Caco-2 (cell line): ENCODE measurements around the gene DMRTC1B. TPM values are rescaled to one million over a fixed set of nuclear protein-coding genes. Genes with fewer than 3 reads are reported as not detected.
"Not testable (repeated sequence)": the region's sequence is repeated elsewhere in the genome, so short reads cannot be mapped to it uniquely, and the experiment has no call there.

Experiments
- BruUV-seq: library from RNA; stranded (reverse); fragments of 400-500 nt; replicated peaks from 2 replicates; lab custom pipeline; 2021; lab: Mats Ljungman, UMichigan
- CTCF ChIA-PET: fragments of 300-600 bp; sonication (Branson Sonifier 250); formaldehyde crosslinking; loops from one replicate; lab custom pipeline; 2022; ENCODE audit warnings: antibody characterized with exemption; lab: Charles Lee
- POLR2A ChIA-PET: fragments of 300-600 bp; sonication (Branson Sonifier 250); formaldehyde crosslinking; loops from one replicate; lab custom pipeline; 2022; ENCODE audit warnings: antibody characterized with exemption; lab: Charles Lee
- DNase-seq, 2 experiments: peaks; one replicate each; pipeline versions ENCODE4 v3.0.0 to v3.0.0-alpha.2; 2020 to 2022
- H3K27me3 ChIP-seq: replicated peaks from 2 replicates; pipeline ENCODE4 v1.6.0; 2011; ENCODE audit warnings: low read length; ENCODE audit not compliant: control insufficient read depth, insufficient read depth
- H3K36me3 ChIP-seq: 2 replicates; pipeline ENCODE4 v1.5.1; 2011; ENCODE audit warnings: low read length; ENCODE audit not compliant: control insufficient read depth, insufficient read depth
- H3K4me1 ChIP-seq: fragments of 250-450 bp; sonication (Bioruptor Pico); 2 replicates; pipeline ENCODE4 v1.5.1; 2020; ENCODE audit warnings: mild to moderate bottlenecking
- H3K4me3 ChIP-seq: 2 replicates; pipeline ENCODE4 v1.5.1; 2011; ENCODE audit warnings: low read depth, mild to moderate bottlenecking, control low read depth, low read length
- H3K9me3 ChIP-seq: fragments of 250-450 bp; sonication (Bioruptor Pico); 2 replicates; pipeline ENCODE4 v1.5.1; 2020; ENCODE audit warnings: mild to moderate bottlenecking, moderate library complexity
- H3K27ac Mint-ChIP-seq: one replicate; pipeline ENCODE4 v1.8.0; 2022; ENCODE audit warnings: mixed read lengths; ENCODE audit not compliant: unreplicated experiment
- H3K27me3 Mint-ChIP-seq: one replicate; pipeline ENCODE4 v1.8.0; 2022; ENCODE audit warnings: mixed read lengths; ENCODE audit not compliant: insufficient read depth, unreplicated experiment
- H3K36me3 Mint-ChIP-seq: one replicate; pipeline ENCODE4 v1.8.0; 2022; ENCODE audit warnings: mild to moderate bottlenecking, mixed read lengths; ENCODE audit not compliant: insufficient read depth, unreplicated experiment
- H3K4me1 Mint-ChIP-seq: one replicate; pipeline ENCODE4 v1.8.0; 2022; ENCODE audit warnings: low read depth, mixed read lengths; ENCODE audit not compliant: unreplicated experiment
- H3K4me3 Mint-ChIP-seq: one replicate; pipeline ENCODE4 v1.8.0; 2022; ENCODE audit warnings: mild to moderate bottlenecking, moderate library complexity, mixed read lengths; ENCODE audit not compliant: unreplicated experiment
- H3K9me3 Mint-ChIP-seq: one replicate; pipeline ENCODE4 v1.8.0; 2022; ENCODE audit warnings: mixed read lengths; ENCODE audit not compliant: unreplicated experiment
- intact Hi-C: fragments of 100-400 bp; cut with micrococcal nuclease; formaldehyde crosslinking; loops from one replicate; pipeline ENCODE4 v1.10.0; 2022; ENCODE audit not compliant: unreplicated experiment
- total RNA-seq: library from RNA; stranded (reverse); gene quantifications from 2 replicates; pipeline ENCODE4 v1.2.3, GENCODE V29; 2022

The DMRTC1B gene
- total RNA-seq, 1 experiment from 2014 or later: not detected

GRCh38 chrX:72748545-72748944, 28.1 kb upstream of the DMRTC1B start:
- H3K4me3 Mint-ChIP-seq, H3K9me3 Mint-ChIP-seq, H3K27ac Mint-ChIP-seq, H3K27me3 ChIP-seq, CTCF ChIA-PET, H3K4me3 ChIP-seq, H3K36me3 Mint-ChIP-seq, intact Hi-C loops, BruUV-seq, H3K4me1 ChIP-seq, POLR2A ChIA-PET, H3K9me3 ChIP-seq, H3K27me3 Mint-ChIP-seq, DNase-seq, H3K4me1 Mint-ChIP-seq, H3K36me3 ChIP-seq: not testable (repeated sequence)

- CTCF ChIA-PET, H3K27ac Mint-ChIP-seq, POLR2A ChIA-PET, intact Hi-C loops, H3K4me1 ChIP-seq, H3K4me3 ChIP-seq, H3K27me3 ChIP-seq, H3K9me3 Mint-ChIP-seq, DNase-seq, H3K9me3 ChIP-seq, BruUV-seq, H3K36me3 Mint-ChIP-seq, H3K36me3 ChIP-seq, H3K4me1 Mint-ChIP-seq, H3K4me3 Mint-ChIP-seq, H3K27me3 Mint-ChIP-seq: not testable (repeated sequence)
These were observed 16.2 kb upstream of the DMRTC1B start for GRCh38 chrX:72760454-72760853.

GRCh38 chrX:72777467-72777790, 739 bp downstream of the DMRTC1B start:
- H3K36me3 ChIP-seq, H3K9me3 ChIP-seq, H3K4me1 ChIP-seq, DNase-seq, H3K4me3 Mint-ChIP-seq, H3K36me3 Mint-ChIP-seq, POLR2A ChIA-PET, BruUV-seq, intact Hi-C loops, H3K4me1 Mint-ChIP-seq, H3K27me3 Mint-ChIP-seq, CTCF ChIA-PET, H3K4me3 ChIP-seq, H3K9me3 Mint-ChIP-seq, H3K27ac Mint-ChIP-seq, H3K27me3 ChIP-seq: not testable (repeated sequence)

GRCh38 chrX:72778146-72778545, 1.5 kb downstream of the DMRTC1B start:
- H3K4me3 ChIP-seq, H3K9me3 Mint-ChIP-seq, POLR2A ChIA-PET, DNase-seq, H3K27me3 Mint-ChIP-seq, intact Hi-C loops, CTCF ChIA-PET, H3K4me3 Mint-ChIP-seq, H3K36me3 ChIP-seq, H3K4me1 Mint-ChIP-seq, H3K27me3 ChIP-seq, H3K9me3 ChIP-seq, BruUV-seq, H3K4me1 ChIP-seq, H3K36me3 Mint-ChIP-seq, H3K27ac Mint-ChIP-seq: not testable (repeated sequence)

GRCh38 chrX:72782560-72782959, 5.9 kb downstream of the DMRTC1B start, which contains the start of gene FAM236B:
FAM236B (minus strand) TSS chrX:72782660; CDS start chrX:72782560, 100 bp downstream.
- H3K27me3 ChIP-seq, POLR2A ChIA-PET, BruUV-seq, H3K4me1 Mint-ChIP-seq, intact Hi-C loops, H3K27me3 Mint-ChIP-seq, DNase-seq, H3K36me3 Mint-ChIP-seq, CTCF ChIA-PET, H3K4me3 Mint-ChIP-seq, H3K36me3 ChIP-seq, H3K27ac Mint-ChIP-seq, H3K9me3 ChIP-seq, H3K9me3 Mint-ChIP-seq, H3K4me3 ChIP-seq, H3K4me1 ChIP-seq: not testable (repeated sequence)

- H3K27me3 ChIP-seq, H3K9me3 Mint-ChIP-seq, POLR2A ChIA-PET, BruUV-seq, H3K4me3 ChIP-seq, H3K36me3 Mint-ChIP-seq, CTCF ChIA-PET, DNase-seq, H3K4me3 Mint-ChIP-seq, H3K4me1 ChIP-seq, H3K4me1 Mint-ChIP-seq, H3K27ac Mint-ChIP-seq, H3K9me3 ChIP-seq, H3K36me3 ChIP-seq, intact Hi-C loops, H3K27me3 Mint-ChIP-seq: not testable (repeated sequence)
These were observed 6.8 kb downstream of the DMRTC1B start for GRCh38 chrX:72783365-72783936.

GRCh38 chrX:72783964-72784363, 7.3 kb downstream of the DMRTC1B start:
- BruUV-seq, H3K4me3 ChIP-seq, H3K4me3 Mint-ChIP-seq, H3K36me3 Mint-ChIP-seq, H3K4me1 Mint-ChIP-seq, DNase-seq, H3K27me3 Mint-ChIP-seq, H3K36me3 ChIP-seq, POLR2A ChIA-PET, H3K27ac Mint-ChIP-seq, H3K4me1 ChIP-seq, CTCF ChIA-PET, intact Hi-C loops, H3K27me3 ChIP-seq, H3K9me3 ChIP-seq, H3K9me3 Mint-ChIP-seq: not testable (repeated sequence)
